GM12875 (cell line): ENCODE results near the gene COG1.
A peak's percentile ranks its signal among the peaks of the same experiment; 100 is the strongest.
"Not testable (repeated sequence)": the region's sequence is repeated elsewhere in the genome, so short reads cannot be mapped to it uniquely, and the experiment has no call there.

Source experiments
- H3K4me3 ChIP-seq: one replicate; pipeline ENCODE4 v1.5.1; 2011; ENCODE audit warnings: low read depth, low read length, control low read depth
- CTCF ChIP-seq: IDR thresholded peaks from 2 replicates; pipeline ENCODE4 v1.5.1; 2011; ENCODE audit warnings: low read depth, mild to moderate bottlenecking, control low read depth, inconsistent platforms, low read length, moderate library complexity, borderline replicate concordance; ENCODE audit not compliant: insufficient read depth

The COG1 gene

GRCh38 chr17:73192894-73193701 lies at the start of gene COG1:
TSS of gene COG1 (plus strand) at chr17:73193055. CDS start at chr17:73193070, 15 bp downstream.
- H3K4me3 ChIP-seq = peak within 1 kb of the TSS; percentile 85
- TF ChIP-seq CTCF = no peak

- H3K4me3 ChIP-seq = not testable (repeated sequence)
Observed at GRCh38 chr17:73144209-73144608, 48.6 kb upstream of the COG1 start.

- no peak for TF ChIP-seq CTCF
Observed at GRCh38 chr17:73145641-73146040, 47.2 kb upstream of the COG1 start.

GRCh38 chr17:73147791-73148190 lies 45.1 kb upstream of the COG1 start:
- not testable (repeated sequence) for H3K4me3 ChIP-seq

More at GRCh38 chr17:73145641-73146040, 47.2 kb upstream of the COG1 start:
- no peak overlapping the region for H3K4me3 ChIP-seq

- H3K4me3 ChIP-seq = no peak overlapping the region
- TF ChIP-seq CTCF = no peak
Observed at GRCh38 chr17:73148540-73149334, 44.1 kb upstream of the COG1 start.

- not testable (repeated sequence) for H3K4me3 ChIP-seq
Observed at GRCh38 chr17:73150622-73151300, 42.1 kb upstream of the COG1 start.

- TF ChIP-seq CTCF = no peak
- no peak overlapping the region for H3K4me3 ChIP-seq
Observed at GRCh38 chr17:73151916-73152632, 40.8 kb upstream of the COG1 start.

GRCh38 chr17:73155410-73156165 lies 37.3 kb upstream of the COG1 start:
- H3K4me3 ChIP-seq = no peak overlapping the region
- no peak for TF ChIP-seq CTCF
